COLO668 (cell line): ENCODE data around the gene FAM240A.

Experiments
- DNase-seq: peaks from one replicate; lab custom pipeline; 2025; ENCODE audit not compliant: unreplicated experiment; lab: John Stamatoyannopoulos, UW

Gene FAM240A

GRCh38 chr3:46624975-46625490 is 12.7 kb downstream of the FAM240A start:
- no peak for DNase-seq

GRCh38 chr3:46626039-46626438 is 13.7 kb downstream of the FAM240A start:
- DNase-seq = no peak

- DNase-seq = no peak
Measured at GRCh38 chr3:46627078-46627477, 14.8 kb downstream of the FAM240A start.

GRCh38 chr3:46628901-46629369 is 16.6 kb downstream of the FAM240A start:
- DNase-seq = no peak

- DNase-seq = peak; percentile 83
Measured at GRCh38 chr3:46629551-46630517, 17.5 kb downstream of the FAM240A start.

- DNase-seq = no peak
Measured at GRCh38 chr3:46632792-46633191, 20.5 kb downstream of the FAM240A start.

GRCh38 chr3:46634856-46635255 is 22.5 kb downstream of the FAM240A start:
- no peak for DNase-seq

- no peak for DNase-seq
Measured at GRCh38 chr3:46639221-46639620, 26.9 kb downstream of the FAM240A start.

- no peak for DNase-seq
Measured at GRCh38 chr3:46640927-46641326, 28.6 kb downstream of the FAM240A start.

- DNase-seq = no peak
Measured at GRCh38 chr3:46642971-46643370, 30.6 kb downstream of the FAM240A start.

- no peak for DNase-seq
Measured at GRCh38 chr3:46643701-46644100, 31.4 kb downstream of the FAM240A start.

- DNase-seq = no peak
Measured at GRCh38 chr3:46646700-46647099, 34.4 kb downstream of the FAM240A start.

- no peak for DNase-seq
Measured at GRCh38 chr3:46648096-46648495, 35.8 kb downstream of the FAM240A start.

GRCh38 chr3:46649436-46649835 is 37.1 kb downstream of the FAM240A start:
- no peak for DNase-seq

- DNase-seq = no peak
Measured at GRCh38 chr3:46651084-46651483, 38.8 kb downstream of the FAM240A start.

GRCh38 chr3:46655271-46655670 is 42.9 kb downstream of the FAM240A start:
- no peak for DNase-seq

GRCh38 chr3:46656778-46657556 is 44.6 kb downstream of the FAM240A start:
- DNase-seq = peak; percentile 21

GRCh38 chr3:46659285-46659684 is 47.0 kb downstream of the FAM240A start:
- peak; percentile 66 for DNase-seq

- DNase-seq = no peak
Measured at GRCh38 chr3:46660003-46660402, 47.7 kb downstream of the FAM240A start.

GRCh38 chr3:46660543-46661523 is 48.5 kb downstream of the FAM240A start:
- peak; percentile 9 for DNase-seq
